K562 (cell line): ENCODE measurements around the gene IKBKE. TPM values are rescaled to one million over a fixed set of nuclear protein-coding genes. Genes with fewer than 3 reads are reported as not detected.

Experiments
- ADNP ChIP-seq: fragments of 200-800 bp; sonication (Bioruptor generic); IDR thresholded peaks from 2 replicates; pipeline ENCODE4 v1.6.1; 2016; ENCODE audit warnings: missing genetic modification characterization, missing compliant biosample characterization
- ARID1B ChIP-seq: fragments of 450-650 bp; IDR thresholded peaks from 2 replicates; pipeline ENCODE4 v1.6.1; 2016; ENCODE audit warnings: antibody characterized with exemption, mild to moderate bottlenecking, inconsistent platforms
- ATF7 ChIP-seq: fragments of 450-650 bp; IDR thresholded peaks from 2 replicates; pipeline ENCODE4 v1.7.1; 2014; ENCODE audit warnings: mild to moderate bottlenecking, moderate library complexity
- CEBPB ChIP-seq: fragments of 450-650 bp; IDR thresholded peaks from 2 replicates; pipeline ENCODE4 v1.6.1; 2016; ENCODE audit warnings: missing genetic modification characterization, missing compliant biosample characterization
- EP400 ChIP-seq: fragments of 450-650 bp; IDR thresholded peaks from 2 replicates; pipeline ENCODE4 v1.6.1; 2017; ENCODE audit warnings: antibody characterized with exemption, mild to moderate bottlenecking, moderate library complexity
- HLTF ChIP-seq: fragments of 450-650 bp; IDR thresholded peaks from 2 replicates; pipeline ENCODE4 v1.6.1; 2016
- JUN ChIP-seq, 2 experiments: sonication (generic) in 1 of 2; formaldehyde crosslinking in 1 of 2; IDR thresholded peaks; 2 replicates each; pipeline versions ENCODE4 v1.6.1 to v1.8.0; 2012 to 2022; ENCODE audit warnings: borderline replicate concordance in 2 of 2, mild to moderate bottlenecking in 2 of 2, improper control_type of control experiment in 1 of 2, low read depth in 1 of 2, low read length in 1 of 2, missing genetic modification reagents in 1 of 2
- KLF13 ChIP-seq: fragments of 450-650 bp; IDR thresholded peaks from 2 replicates; pipeline ENCODE4 v1.6.1; 2016; ENCODE audit warnings: missing genetic modification characterization, low read depth, mild to moderate bottlenecking, missing compliant biosample characterization, moderate library complexity, borderline replicate concordance
- KLF16 ChIP-seq: IDR thresholded peaks from 2 replicates; pipeline ENCODE4 v1.6.1; 2016; ENCODE audit warnings: antibody characterized with exemption
- MAZ ChIP-seq, 2 experiments: fragments of 450-650 bp in 1 of 2; sonication (generic) in 1 of 2; formaldehyde crosslinking; IDR thresholded peaks in 1 of 2; conservative IDR thresholded peaks in 1 of 2; 2 replicates each; pipeline versions ENCODE4 v1.4.0 to v1.5.0; 2020; ENCODE audit warnings: mild to moderate bottlenecking in 1 of 2, missing genetic modification reagents in 1 of 2
- MCM5 ChIP-seq: fragments of 450-650 bp; IDR thresholded peaks from 2 replicates; pipeline ENCODE4 v1.6.1; 2016; ENCODE audit warnings: low read depth
- MEIS2 ChIP-seq: fragments of 450-650 bp; IDR thresholded peaks from 2 replicates; pipeline ENCODE4 v1.6.1; 2014; ENCODE audit warnings: mild to moderate bottlenecking; ENCODE audit not compliant: partially characterized antibody
- NFIX ChIP-seq: fragments of 250-450 bp; sonication (Bioruptor Pico); IDR thresholded peaks from 2 replicates; pipeline ENCODE4 v1.4.0; 2020; ENCODE audit warnings: low read depth, mild to moderate bottlenecking, moderate library complexity
- OTX1 ChIP-seq: fragments of 450-650 bp; formaldehyde crosslinking; IDR thresholded peaks from 2 replicates; pipeline ENCODE4 v1.4.0; 2022; ENCODE audit warnings: mild to moderate bottlenecking
- PCBP1 ChIP-seq: fragments of 200-400 bp; formaldehyde crosslinking; IDR thresholded peaks from 2 replicates; pipeline ENCODE4 v1.6.1; 2018; ENCODE audit warnings: mild to moderate bottlenecking, low read depth, low read length; ENCODE audit not compliant: poor library complexity, severe bottlenecking
- POLR2G ChIP-seq: fragments of 200-400 bp; formaldehyde crosslinking; IDR thresholded peaks from 2 replicates; pipeline ENCODE4 v1.6.1; 2017; ENCODE audit warnings: low read depth, mild to moderate bottlenecking, antibody characterized with exemption, low read length, moderate library complexity
- SLC30A9 ChIP-seq: fragments of 250-450 bp; sonication (Bioruptor Pico); IDR thresholded peaks from 2 replicates; pipeline ENCODE4 v1.8.0; 2022; ENCODE audit warnings: mild to moderate bottlenecking, moderate library complexity
- TEAD4 ChIP-seq, 2 experiments: sonication (generic) in 1 of 2; formaldehyde crosslinking in 1 of 2; IDR thresholded peaks; 2 replicates each; pipeline versions ENCODE4 v1.6.1 to v1.8.0; 2012 to 2022; ENCODE audit warnings: borderline replicate concordance in 1 of 2, inconsistent platforms in 1 of 2, low read length in 1 of 2, mild to moderate bottlenecking in 1 of 2, missing genetic modification reagents in 1 of 2
- ZBTB1 ChIP-seq: sonication (generic); formaldehyde crosslinking; IDR thresholded peaks from 2 replicates; pipeline ENCODE4 v1.8.1; 2023; ENCODE audit warnings: missing genetic modification reagents, low read depth, mild to moderate bottlenecking, borderline replicate concordance
- ZC3H11A ChIP-seq: IDR thresholded peaks from 2 replicates; pipeline ENCODE4 v1.6.1; 2012; ENCODE audit warnings: low read depth, low read length, improper control_type of control experiment
- ZFP36 ChIP-seq: fragments of 150-350 bp; IDR thresholded peaks from 2 replicates; pipeline ENCODE4 v1.6.1; 2018; ENCODE audit warnings: low read length, low read depth; ENCODE audit not compliant: partially characterized antibody
- ZNF280A ChIP-seq: fragments of 450-650 bp; IDR thresholded peaks from 2 replicates; pipeline ENCODE4 v1.6.1; 2018; ENCODE audit warnings: mild to moderate bottlenecking, low read depth; ENCODE audit not compliant: partially characterized antibody
- polyA plus RNA-seq, 8 experiments: library from polyadenylated mRNA; depleted of rRNA in 4 of 8; stranded (reverse) in 5 of 8; unstranded in 3 of 8; fragments of >200 nt; fragmentation: Nextera tagmentation in 2 of 8; fragmentation: Illumina TruSeq in 1 of 8; extraction: Ambion mirVana in 2 of 8; extraction: Trizol in 1 of 8; gene quantifications; 2 replicates each; pipeline versions ENCODE4 v1.2.1 to v1.2.3, GENCODE V29; 2011 to 2014; ENCODE audit warnings: inconsistent platforms in 1 of 8, missing spikeins in 1 of 8
- total RNA-seq, 7 experiments: library from RNA; depleted of rRNA in 6 of 7; stranded (reverse); fragments of >200 nt in 6 of 7; fragmentation: Illumina TruSeq in 2 of 7; extraction: Trizol in 2 of 7; gene quantifications; 2 replicates each; pipeline versions ENCODE4 v1.2.1 to v1.2.3, GENCODE V29; 2011 to 2021; ENCODE audit warnings: low replicate concordance in 1 of 7
- TF ChIP-seq, protein P1 (sequence below): conservative IDR thresholded peaks from 2 replicates; pipeline ENCODE4 v1.6.1; 2011; ENCODE audit warnings: low read depth, mild to moderate bottlenecking, low read length; ENCODE audit not compliant: control insufficient read depth
- TF ChIP-seq, protein P2 (sequence below): fragments of 250-450 bp; sonication (Bioruptor Pico); IDR thresholded peaks from 2 replicates; pipeline ENCODE4 v1.4.0; 2020; ENCODE audit warnings: mild to moderate bottlenecking, moderate library complexity

The IKBKE gene
- total and polyA plus RNA-seq, 9 of the 15 experiments (the other 6 are each of a cell fraction or from before 2014, with no cell fraction given), result 2.3 to 9.0 (median 4.8) TPM

GRCh38 chr1:206469933-206470691 lies at the start of gene IKBKE (continued):
- TF ChIP-seq, protein P1, sequence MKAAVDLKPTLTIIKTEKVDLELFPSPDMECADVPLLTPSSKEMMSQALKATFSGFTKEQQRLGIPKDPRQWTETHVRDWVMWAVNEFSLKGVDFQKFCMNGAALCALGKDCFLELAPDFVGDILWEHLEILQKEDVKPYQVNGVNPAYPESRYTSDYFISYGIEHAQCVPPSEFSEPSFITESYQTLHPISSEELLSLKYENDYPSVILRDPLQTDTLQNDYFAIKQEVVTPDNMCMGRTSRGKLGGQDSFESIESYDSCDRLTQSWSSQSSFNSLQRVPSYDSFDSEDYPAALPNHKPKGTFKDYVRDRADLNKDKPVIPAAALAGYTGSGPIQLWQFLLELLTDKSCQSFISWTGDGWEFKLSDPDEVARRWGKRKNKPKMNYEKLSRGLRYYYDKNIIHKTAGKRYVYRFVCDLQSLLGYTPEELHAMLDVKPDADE, result no peak
- TF ChIP-seq TEAD4 (IDR thresholded peaks at IDR 0.05; ENCODE audit: low read length) (no peak), TEAD4 (CRISPR knock-in tag; IDR thresholded peaks at IDR 0.05; ENCODE audit: borderline replicate concordance) (no peak), MEIS2 (no peak), SLC30A9 (CRISPR knock-in tag) (no peak), ZC3H11A (no peak), ZBTB1 (CRISPR knock-in tag) (0 out of 2 replicates have a peak, but pooled peaks have one; percentile 47), ARID1B (no peak), POLR2G (peak; percentile 57), EP400 (no peak), ATF7 (0 out of 2 replicates have a peak, but pooled peaks have one; percentile 40), JUN (IDR thresholded peaks at IDR 0.05; ENCODE audit: borderline replicate concordance, low read depth, low read length) (no peak), JUN (CRISPR knock-in tag; IDR thresholded peaks at IDR 0.05; ENCODE audit: borderline replicate concordance) (no peak), KLF16 (no peak), ZNF280A (no peak), PCBP1 (no peak), OTX1 (0 out of 2 replicates have a peak, but pooled peaks have one; percentile 3), HLTF (no peak), ADNP (no peak), MCM5 (no peak), KLF13 (tag) (no peak), ZFP36 (no peak), MAZ (CRISPR knock-in tag; conservative IDR thresholded peaks at IDR 0.05 in 1 of 2, IDR thresholded peaks at IDR 0.05 in 1 of 2) (peak in 1 of 2 experiments; percentile 38; a peak in 2 of 4 replicates), NFIX (CRISPR knock-in tag) (no peak), CEBPB (tag) (no peak)
- TF ChIP-seq, protein P2, sequence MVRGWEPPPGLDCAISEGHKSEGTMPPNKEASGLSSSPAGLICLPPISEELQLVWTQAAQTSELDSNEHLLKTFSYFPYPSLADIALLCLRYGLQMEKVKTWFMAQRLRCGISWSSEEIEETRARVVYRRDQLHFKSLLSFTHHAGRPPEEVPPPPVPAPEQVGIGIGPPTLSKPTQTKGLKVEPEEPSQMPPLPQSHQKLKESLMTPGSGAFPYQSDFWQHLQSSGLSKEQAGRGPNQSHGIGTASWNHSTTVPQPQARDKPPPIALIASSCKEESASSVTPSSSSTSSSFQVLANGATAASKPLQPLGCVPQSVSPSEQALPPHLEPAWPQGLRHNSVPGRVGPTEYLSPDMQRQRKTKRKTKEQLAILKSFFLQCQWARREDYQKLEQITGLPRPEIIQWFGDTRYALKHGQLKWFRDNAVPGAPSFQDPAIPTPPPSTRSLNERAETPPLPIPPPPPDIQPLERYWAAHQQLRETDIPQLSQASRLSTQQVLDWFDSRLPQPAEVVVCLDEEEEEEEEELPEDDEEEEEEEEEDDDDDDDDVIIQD, result no peak
